Nephron progenitor cell (in vitro differentiated cells): ENCODE results near the gene R3HDM1.

ENCODE experiments used
- DNase-seq: peaks from one replicate; pipeline ENCODE4 v3.0.0; 2021
- H3K27ac Mint-ChIP-seq: 2 replicates; pipeline ENCODE4 v1.8.0; 2021; ENCODE audit warnings: mild to moderate bottlenecking, moderate library complexity, mixed read lengths
- H3K27me3 Mint-ChIP-seq: 2 replicates; pipeline ENCODE4 v1.8.0; 2021; ENCODE audit warnings: mild to moderate bottlenecking, low read depth, mixed read lengths; ENCODE audit not compliant: poor library complexity
- H3K36me3 Mint-ChIP-seq: 2 replicates; pipeline ENCODE4 v1.8.0; 2021; ENCODE audit warnings: low read depth, mixed read lengths
- H3K4me1 Mint-ChIP-seq: 2 replicates; pipeline ENCODE4 v1.8.0; 2021; ENCODE audit warnings: mixed read lengths
- H3K4me3 Mint-ChIP-seq: 2 replicates; pipeline ENCODE4 v1.8.0; 2021; ENCODE audit warnings: mild to moderate bottlenecking, moderate library complexity, mixed read lengths
- H3K9me3 Mint-ChIP-seq: 2 replicates; pipeline ENCODE4 v1.8.0; 2021; ENCODE audit warnings: mild to moderate bottlenecking, moderate library complexity, mixed read lengths
- CTCF ChIP-seq: fragments of 200-600 bp; sonication (generic); IDR thresholded peaks from 2 replicates; pipeline ENCODE4 v1.5.0; 2021; ENCODE audit warnings: antibody characterized with exemption

The R3HDM1 gene

GRCh38 chr2:135733045-135733444 is 201.8 kb downstream of the R3HDM1 start:
- no peaks in the 10 kb centered on the region for H3K36me3 Mint-ChIP-seq
- DNase-seq: no peak
- H3K9me3 Mint-ChIP-seq: no peaks in the 10 kb centered on the region
- peak overlapping the region; percentile 81 for H3K27ac Mint-ChIP-seq
- H3K4me1 Mint-ChIP-seq: peaks cover 13% of the 10 kb centered on the region
- H3K27me3 Mint-ChIP-seq: no peaks in the 10 kb centered on the region
- TF ChIP-seq CTCF: no peak
- H3K4me3 Mint-ChIP-seq: no peak overlapping the region

- H3K4me1 Mint-ChIP-seq: peaks cover 13% of the 10 kb centered on the region
- no peak overlapping the region for H3K4me3 Mint-ChIP-seq
- peaks cover 4% of the 10 kb centered on the region for H3K9me3 Mint-ChIP-seq
- DNase-seq: no peak
- no peak for TF ChIP-seq CTCF
- no peak overlapping the region for H3K27ac Mint-ChIP-seq
- H3K27me3 Mint-ChIP-seq: no peaks in the 10 kb centered on the region
- peaks cover 5% of the 10 kb centered on the region for H3K36me3 Mint-ChIP-seq
These were observed 205.3 kb downstream of the R3HDM1 start for GRCh38 chr2:135736546-135736945.

DNA sequence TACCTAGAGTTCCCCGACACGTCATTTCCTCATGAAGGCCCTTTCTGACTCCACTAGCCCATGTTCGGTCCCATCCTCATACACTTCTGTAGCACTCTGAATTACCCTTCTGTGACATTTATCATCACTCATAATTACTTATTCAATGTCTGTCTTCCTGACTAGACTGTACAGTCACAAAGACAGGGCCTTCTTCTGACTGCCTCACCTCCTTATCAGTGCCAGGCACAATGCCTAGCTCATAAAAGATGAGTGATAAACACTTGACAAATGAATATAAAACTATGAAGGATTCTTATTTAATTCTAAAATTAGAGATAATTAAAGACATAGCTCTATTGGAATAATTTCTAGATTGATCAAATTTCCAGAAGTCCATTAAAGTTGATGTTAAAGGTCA is 208.9 kb downstream of the R3HDM1 start:
- Mint-ChIP-seq H3K36me3 (peaks cover 19% of the 10 kb centered on the region), H3K4me3 (no peak overlapping the region), H3K9me3 (peaks cover 4% of the 10 kb centered on the region), H3K27me3 (no peaks in the 10 kb centered on the region), H3K4me1 (peaks cover 24% of the 10 kb centered on the region), H3K27ac (no peak overlapping the region)
- DNase-seq: no peak
- no peak for TF ChIP-seq CTCF

DNA sequence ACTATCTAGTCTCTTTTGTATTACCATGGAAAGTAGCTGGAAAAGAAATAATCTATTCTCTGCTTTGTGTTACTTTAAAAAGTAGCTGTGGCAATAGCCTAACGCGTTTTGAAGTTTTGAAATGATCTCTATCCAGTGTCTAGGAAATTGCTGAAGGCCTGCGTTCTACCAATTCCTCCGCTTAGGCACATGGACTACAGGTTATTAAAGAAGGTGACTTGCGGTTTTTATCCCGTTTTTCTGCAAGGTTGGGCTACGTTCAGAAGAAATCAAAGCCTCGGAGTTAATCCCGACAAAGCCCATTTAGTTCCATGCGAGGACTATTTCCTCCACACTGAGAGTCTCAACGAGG is 209.7 kb downstream of the R3HDM1 start:
- TF ChIP-seq CTCF: no peak
- H3K36me3 Mint-ChIP-seq: peaks cover 26% of the 10 kb centered on the region
- no peak overlapping the region for H3K4me3 Mint-ChIP-seq

GRCh38 chr2:135741395-135742324 is 210.4 kb downstream of the R3HDM1 start, which contains the start of gene UBXN4:
Gene UBXN4 (plus strand): TSS chr2:135741855. CDS start chr2:135741930, 75 bp downstream.
- H3K4me1 Mint-ChIP-seq: peaks cover 29% of the 10 kb centered on the region
- H3K4me3 Mint-ChIP-seq: peak within 1 kb of the TSS; percentile 97
- no peaks in the 10 kb centered on the region for H3K27me3 Mint-ChIP-seq
- peak; percentile 44 for TF ChIP-seq CTCF
- peaks cover 4% of the 10 kb centered on the region for H3K9me3 Mint-ChIP-seq
- DNase-seq: peak; percentile 92
- H3K27ac Mint-ChIP-seq: peak within 1 kb of the TSS; percentile 100
- H3K36me3 Mint-ChIP-seq: peaks cover 32% of the 10 kb centered on the region

More for the DNA sequence above, 209.7 kb downstream of the R3HDM1 start:
- Mint-ChIP-seq H3K27ac (no peak overlapping the region), H3K9me3 (peaks cover 4% of the 10 kb centered on the region), H3K4me1 (peaks cover 26% of the 10 kb centered on the region), H3K27me3 (no peaks in the 10 kb centered on the region)
- DNase-seq: no peak
